ENCODE results near the gene TNFRSF1B.

Gene TNFRSF1B

GRCh38 chr1:12144236-12144635, 22.6 kb upstream of the TNFRSF1B start:
- H3K27ac ChIP-seq = no peak overlapping the region
- H3K4me1 ChIP-seq = no peaks in the 10 kb centered on the region
- no peak overlapping the region for H3K9ac ChIP-seq

GRCh38 chr1:12144969-12145368, 21.8 kb upstream of the TNFRSF1B start:
- H3K9me3 ChIP-seq (ENCODE audit: control insufficient read depth, low read length) = no peaks in the 10 kb centered on the region
- H3K4me1 ChIP-seq = no peaks in the 10 kb centered on the region
- H3K36me3 ChIP-seq (ENCODE audit: control insufficient read depth, insufficient read depth, low read length) = no peaks in the 10 kb centered on the region
- no peaks in the 10 kb centered on the region for H3K27me3 ChIP-seq (ENCODE audit: control insufficient read depth, insufficient read depth, low read length)
- no peak overlapping the region for H3K4me3 ChIP-seq (ENCODE audit: low read depth, low read length)
- H3K79me2 ChIP-seq = no peaks in the 10 kb centered on the region
- no peak overlapping the region for H3K9ac ChIP-seq
- no peak overlapping the region for H2AFZ ChIP-seq
- H3K27ac ChIP-seq = no peak overlapping the region
- TF ChIP-seq CTCF (IDR thresholded peaks at IDR 0.05) = no peak
- no peak overlapping the region for H3K4me2 ChIP-seq (ENCODE audit: low read length)

More at GRCh38 chr1:12144236-12144635, 22.6 kb upstream of the TNFRSF1B start:
- H3K36me3 ChIP-seq (ENCODE audit: control insufficient read depth, insufficient read depth, low read length) = no peaks in the 10 kb centered on the region
- no peaks in the 10 kb centered on the region for H3K27me3 ChIP-seq (ENCODE audit: control insufficient read depth, insufficient read depth, low read length)
- no peak overlapping the region for H3K4me2 ChIP-seq (ENCODE audit: low read length)
- no peaks in the 10 kb centered on the region for H3K9me3 ChIP-seq (ENCODE audit: control insufficient read depth, low read length)
- no peaks in the 10 kb centered on the region for H3K79me2 ChIP-seq
- H3K4me3 ChIP-seq (ENCODE audit: low read depth, low read length) = no peak overlapping the region
- H2AFZ ChIP-seq = no peak overlapping the region
- no peak for TF ChIP-seq CTCF (IDR thresholded peaks at IDR 0.05)

GRCh38 chr1:12145616-12146342, 21.0 kb upstream of the TNFRSF1B start:
- Histone ChIP-seq H2AFZ (no peak overlapping the region), H3K9ac (no peak overlapping the region), H3K36me3 (ENCODE audit: control insufficient read depth, insufficient read depth, low read length) (no peaks in the 10 kb centered on the region), H3K4me2 (ENCODE audit: low read length) (no peak overlapping the region), H3K27me3 (ENCODE audit: control insufficient read depth, insufficient read depth, low read length) (no peaks in the 10 kb centered on the region), H3K79me2 (no peaks in the 10 kb centered on the region), H3K27ac (no peak overlapping the region), H3K9me3 (ENCODE audit: control insufficient read depth, low read length) (no peaks in the 10 kb centered on the region), H3K4me1 (no peaks in the 10 kb centered on the region), H3K4me3 (ENCODE audit: low read depth, low read length) (no peak overlapping the region)
- no peak for TF ChIP-seq CTCF (IDR thresholded peaks at IDR 0.05)

- Histone ChIP-seq H3K4me3 (ENCODE audit: low read depth, low read length) (no peak overlapping the region), H3K9me3 (ENCODE audit: control insufficient read depth, low read length) (no peaks in the 10 kb centered on the region), H3K79me2 (no peaks in the 10 kb centered on the region), H2AFZ (no peak overlapping the region), H3K4me2 (ENCODE audit: low read length) (no peak overlapping the region), H3K27me3 (ENCODE audit: control insufficient read depth, insufficient read depth, low read length) (no peaks in the 10 kb centered on the region), H3K36me3 (ENCODE audit: control insufficient read depth, insufficient read depth, low read length) (no peaks in the 10 kb centered on the region), H3K9ac (no peak overlapping the region), H3K4me1 (no peaks in the 10 kb centered on the region), H3K27ac (peak overlapping the region; percentile 63)
- no peak for TF ChIP-seq CTCF (IDR thresholded peaks at IDR 0.05)
Measured at GRCh38 chr1:12146343-12147112, 20.3 kb upstream of the TNFRSF1B start.

Measured in parathyroid adenoma (tissue), 2 donors.